PFSK-1 (cell line): ENCODE measurements around the gene PANK2.

Experiments used
- FOXP2 ChIP-seq: optimal IDR thresholded peaks from 2 replicates; pipeline ENCODE3; 2011; ENCODE audit warnings: borderline replicate concordance, control low read depth, inconsistent platforms; ENCODE audit not compliant: insufficient read depth; ENCODE audit errors: extremely low read length, extremely low read depth
- POLR2AphosphoS5 ChIP-seq: IDR thresholded peaks from 2 replicates; pipeline ENCODE4 v1.6.1; 2012; ENCODE audit warnings: low read depth, mild to moderate bottlenecking, control low read depth, low read length, moderate library complexity
- SIN3A ChIP-seq: IDR thresholded peaks from 2 replicates; pipeline ENCODE4 v1.6.1; 2012; ENCODE audit warnings: mild to moderate bottlenecking, low read length, moderate library complexity, borderline replicate concordance; ENCODE audit not compliant: insufficient read depth
- TAF1 ChIP-seq: IDR thresholded peaks from 2 replicates; pipeline ENCODE4 v1.6.1; 2012; ENCODE audit warnings: low read length, control low read depth, borderline replicate concordance; ENCODE audit not compliant: insufficient read depth
- TF ChIP-seq, protein P1 (sequence below), 2 experiments: IDR thresholded peaks; 2 replicates each; pipeline versions ENCODE4 v1.6.1 to v1.8.0; 2011 to 2012; ENCODE audit warnings: low read depth in 2 of 2, low read length in 2 of 2, control low read depth in 1 of 2, inconsistent platforms in 1 of 2, mild to moderate bottlenecking in 1 of 2, moderate library complexity in 1 of 2; ENCODE audit not compliant: insufficient read depth in 1 of 2

- TF ChIP-seq POLR2AphosphoS5 (no peak; the same call in 1 of the 2 replicates), TAF1 (no peak), SIN3A (no peak), FOXP2 (no peak)
- TF ChIP-seq, protein P1, sequence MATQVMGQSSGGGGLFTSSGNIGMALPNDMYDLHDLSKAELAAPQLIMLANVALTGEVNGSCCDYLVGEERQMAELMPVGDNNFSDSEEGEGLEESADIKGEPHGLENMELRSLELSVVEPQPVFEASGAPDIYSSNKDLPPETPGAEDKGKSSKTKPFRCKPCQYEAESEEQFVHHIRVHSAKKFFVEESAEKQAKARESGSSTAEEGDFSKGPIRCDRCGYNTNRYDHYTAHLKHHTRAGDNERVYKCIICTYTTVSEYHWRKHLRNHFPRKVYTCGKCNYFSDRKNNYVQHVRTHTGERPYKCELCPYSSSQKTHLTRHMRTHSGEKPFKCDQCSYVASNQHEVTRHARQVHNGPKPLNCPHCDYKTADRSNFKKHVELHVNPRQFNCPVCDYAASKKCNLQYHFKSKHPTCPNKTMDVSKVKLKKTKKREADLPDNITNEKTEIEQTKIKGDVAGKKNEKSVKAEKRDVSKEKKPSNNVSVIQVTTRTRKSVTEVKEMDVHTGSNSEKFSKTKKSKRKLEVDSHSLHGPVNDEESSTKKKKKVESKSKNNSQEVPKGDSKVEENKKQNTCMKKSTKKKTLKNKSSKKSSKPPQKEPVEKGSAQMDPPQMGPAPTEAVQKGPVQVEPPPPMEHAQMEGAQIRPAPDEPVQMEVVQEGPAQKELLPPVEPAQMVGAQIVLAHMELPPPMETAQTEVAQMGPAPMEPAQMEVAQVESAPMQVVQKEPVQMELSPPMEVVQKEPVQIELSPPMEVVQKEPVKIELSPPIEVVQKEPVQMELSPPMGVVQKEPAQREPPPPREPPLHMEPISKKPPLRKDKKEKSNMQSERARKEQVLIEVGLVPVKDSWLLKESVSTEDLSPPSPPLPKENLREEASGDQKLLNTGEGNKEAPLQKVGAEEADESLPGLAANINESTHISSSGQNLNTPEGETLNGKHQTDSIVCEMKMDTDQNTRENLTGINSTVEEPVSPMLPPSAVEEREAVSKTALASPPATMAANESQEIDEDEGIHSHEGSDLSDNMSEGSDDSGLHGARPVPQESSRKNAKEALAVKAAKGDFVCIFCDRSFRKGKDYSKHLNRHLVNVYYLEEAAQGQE (IDR thresholded peaks at IDR 0.05; ENCODE audit: insufficient read depth in 1 of 2, low read depth in 2 of 2, low read length in 2 of 2), result no peak
Observed at GRCh38 chr20:3925899-3926638, 36.9 kb downstream of the PANK2 start.
